ENCODE measurements around the gene HP1BP3. TPM values are rescaled to one million over a fixed set of nuclear protein-coding genes. Genes with fewer than 3 reads are reported as not detected.
A peak's percentile ranks its signal among the peaks of the same experiment; 100 is the strongest.
"Not testable (repeated sequence)": the region's sequence is repeated elsewhere in the genome, so short reads cannot be mapped to it uniquely, and the experiment has no call there.

HP1BP3 gene
- total RNA-seq, 6 experiments from 2014 or later: 171 to 207 (median 200) TPM

DNA sequence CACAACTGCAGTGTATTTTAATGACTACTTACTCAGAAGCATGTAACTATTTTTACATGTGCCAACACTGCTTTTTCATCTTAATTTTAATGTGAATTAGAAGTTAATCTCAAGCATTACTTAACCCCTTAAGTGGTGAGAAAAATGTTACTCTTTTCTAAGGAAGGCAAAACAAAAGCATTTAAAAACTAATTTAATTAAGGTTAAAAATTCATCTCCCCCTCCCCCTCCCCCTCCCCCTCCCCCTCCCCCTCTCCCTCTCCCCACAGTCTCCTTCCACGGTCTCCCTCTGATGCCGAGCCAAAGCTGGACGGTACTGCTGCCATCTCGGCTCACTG, 27.4 kb upstream of the HP1BP3 start:
- H3K36me3 Mint-ChIP-seq (ENCODE audit: low read depth): peaks cover 11% of the 10 kb centered on the region
- H3K27me3 Mint-ChIP-seq (ENCODE audit: insufficient read depth): peaks cover 2% of the 10 kb centered on the region; the same call in 1 of the 2 replicates
- no peak for DNase-seq
- peaks cover 6% of the 10 kb centered on the region; the same call in 1 of the 2 replicates for H3K4me1 Mint-ChIP-seq (ENCODE audit: low read depth)
- H3K9me3 Mint-ChIP-seq: no peaks in the 10 kb centered on the region
- TF ChIP-seq, protein P1, sequence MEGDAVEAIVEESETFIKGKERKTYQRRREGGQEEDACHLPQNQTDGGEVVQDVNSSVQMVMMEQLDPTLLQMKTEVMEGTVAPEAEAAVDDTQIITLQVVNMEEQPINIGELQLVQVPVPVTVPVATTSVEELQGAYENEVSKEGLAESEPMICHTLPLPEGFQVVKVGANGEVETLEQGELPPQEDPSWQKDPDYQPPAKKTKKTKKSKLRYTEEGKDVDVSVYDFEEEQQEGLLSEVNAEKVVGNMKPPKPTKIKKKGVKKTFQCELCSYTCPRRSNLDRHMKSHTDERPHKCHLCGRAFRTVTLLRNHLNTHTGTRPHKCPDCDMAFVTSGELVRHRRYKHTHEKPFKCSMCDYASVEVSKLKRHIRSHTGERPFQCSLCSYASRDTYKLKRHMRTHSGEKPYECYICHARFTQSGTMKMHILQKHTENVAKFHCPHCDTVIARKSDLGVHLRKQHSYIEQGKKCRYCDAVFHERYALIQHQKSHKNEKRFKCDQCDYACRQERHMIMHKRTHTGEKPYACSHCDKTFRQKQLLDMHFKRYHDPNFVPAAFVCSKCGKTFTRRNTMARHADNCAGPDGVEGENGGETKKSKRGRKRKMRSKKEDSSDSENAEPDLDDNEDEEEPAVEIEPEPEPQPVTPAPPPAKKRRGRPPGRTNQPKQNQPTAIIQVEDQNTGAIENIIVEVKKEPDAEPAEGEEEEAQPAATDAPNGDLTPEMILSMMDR (IDR thresholded peaks at IDR 0.05): no peak
- H3K27ac Mint-ChIP-seq: no peak overlapping the region
- no peak overlapping the region for H3K4me3 Mint-ChIP-seq

DNA sequence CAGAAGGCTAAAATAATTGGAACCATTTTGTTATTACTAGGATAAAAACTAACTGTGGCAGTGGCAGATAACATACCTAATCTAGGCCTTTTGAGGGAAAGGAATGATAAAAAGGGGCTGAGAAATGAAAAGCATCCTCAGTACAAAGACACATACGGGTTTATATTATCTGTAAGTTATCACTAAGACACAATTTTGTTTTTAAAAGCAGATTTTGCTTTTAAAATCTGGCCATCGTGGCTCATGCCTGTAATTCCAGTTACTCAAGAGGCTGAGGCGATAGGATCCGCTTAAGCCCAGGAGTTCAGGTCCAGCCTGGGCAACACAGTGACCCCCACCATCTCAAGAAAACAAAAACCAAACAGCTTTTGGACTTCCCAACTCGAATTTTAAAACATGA, 24.8 kb upstream of the HP1BP3 start:
- TF ChIP-seq, protein P1 (IDR thresholded peaks at IDR 0.05): no peak
- peaks cover 6% of the 10 kb centered on the region; the same call in 1 of the 2 replicates for H3K4me1 Mint-ChIP-seq (ENCODE audit: low read depth)
- H3K4me3 Mint-ChIP-seq: no peak overlapping the region
- DNase-seq: no peak
- H3K9me3 Mint-ChIP-seq: no peaks in the 10 kb centered on the region
- no peak overlapping the region for H3K27ac Mint-ChIP-seq
- H3K36me3 Mint-ChIP-seq (ENCODE audit: low read depth): peaks cover 16% of the 10 kb centered on the region
- H3K27me3 Mint-ChIP-seq (ENCODE audit: insufficient read depth): no peaks in the 10 kb centered on the region; the same call in 1 of the 2 replicates

DNA sequence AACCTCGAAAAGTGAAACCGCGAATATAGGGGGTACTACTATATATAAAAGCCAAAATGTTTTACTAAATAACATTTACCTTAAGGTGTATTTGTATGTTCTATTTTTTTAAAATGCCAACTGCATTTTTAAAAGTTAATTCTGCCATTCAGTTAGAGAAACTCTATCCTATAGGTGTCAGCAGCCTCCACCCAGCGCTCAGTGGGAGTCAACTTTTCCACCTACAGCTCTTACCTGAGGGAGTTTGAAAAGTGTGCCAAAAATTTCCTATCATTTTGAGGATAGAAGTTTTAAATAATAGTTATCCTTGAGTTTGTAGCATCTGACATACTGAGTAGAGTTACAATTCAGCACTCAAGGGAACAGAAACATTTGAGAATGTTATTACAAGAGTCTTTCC, 6.1 kb upstream of the HP1BP3 start:
- no peaks in the 10 kb centered on the region for H3K36me3 Mint-ChIP-seq (ENCODE audit: low read depth)
- peaks cover 13% of the 10 kb centered on the region for H3K4me1 Mint-ChIP-seq (ENCODE audit: low read depth)
- H3K27me3 Mint-ChIP-seq (ENCODE audit: insufficient read depth): peaks cover 7% of the 10 kb centered on the region
- H3K9me3 Mint-ChIP-seq: no peaks in the 10 kb centered on the region
- DNase-seq: no peak
- TF ChIP-seq, protein P1 (IDR thresholded peaks at IDR 0.05): no peak
- no peak overlapping the region for H3K4me3 Mint-ChIP-seq
- no peak overlapping the region for H3K27ac Mint-ChIP-seq

DNA sequence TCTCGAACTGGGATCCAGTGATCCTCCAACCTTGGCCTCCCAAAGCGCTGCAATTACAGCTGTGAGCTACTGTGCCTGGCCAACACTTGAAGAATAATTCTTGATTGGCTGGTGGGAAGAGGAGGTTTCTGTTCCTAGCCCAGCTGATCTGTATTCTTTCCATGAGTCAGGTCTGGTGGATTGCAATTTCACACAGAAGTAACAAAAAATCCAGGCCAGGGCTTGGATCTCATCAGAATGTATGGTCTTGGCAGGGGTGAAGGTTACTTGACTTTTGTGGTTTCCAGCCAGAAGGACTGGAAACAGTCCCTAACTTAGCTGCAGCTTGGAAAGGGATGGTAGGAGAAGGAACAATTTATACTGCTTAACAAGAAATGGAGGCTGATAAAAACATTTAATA, 5.1 kb upstream of the HP1BP3 start:
- DNase-seq: peak; percentile 74
- Mint-ChIP-seq H3K4me1 (ENCODE audit: low read depth) (peaks cover 20% of the 10 kb centered on the region), H3K4me3 (no peak overlapping the region), H3K27me3 (ENCODE audit: insufficient read depth) (peaks cover 8% of the 10 kb centered on the region), H3K9me3 (no peaks in the 10 kb centered on the region), H3K36me3 (ENCODE audit: low read depth) (no peaks in the 10 kb centered on the region), H3K27ac (peak overlapping the region; percentile 35)
- TF ChIP-seq, protein P1 (IDR thresholded peaks at IDR 0.05): no peak

DNA sequence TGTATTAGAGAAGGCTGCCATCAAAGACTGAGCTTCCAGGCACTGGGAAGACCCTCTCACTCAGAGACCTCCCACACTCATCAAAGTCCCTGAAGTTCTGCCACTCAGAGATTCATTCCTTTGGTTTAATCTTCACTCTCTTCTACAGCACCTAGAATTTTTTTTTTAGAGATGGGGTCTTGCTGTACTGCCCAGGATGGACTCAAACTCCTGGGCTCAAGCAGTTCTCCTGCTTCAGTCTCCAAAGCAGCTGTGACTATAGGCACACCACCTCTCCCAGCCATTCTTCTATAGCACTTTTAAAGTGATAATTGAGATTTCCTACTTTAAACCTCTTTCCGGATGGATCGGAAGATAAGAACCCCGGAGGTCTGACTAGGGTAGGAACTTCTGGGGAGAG, 3.7 kb upstream of the HP1BP3 start:
- H3K36me3 Mint-ChIP-seq (ENCODE audit: low read depth): peaks cover 5% of the 10 kb centered on the region
- TF ChIP-seq, protein P1 (IDR thresholded peaks at IDR 0.05): no peak
- no peaks in the 10 kb centered on the region for H3K9me3 Mint-ChIP-seq
- no peak overlapping the region for H3K27ac Mint-ChIP-seq
- H3K27me3 Mint-ChIP-seq (ENCODE audit: insufficient read depth): peaks cover 13% of the 10 kb centered on the region
- no peak overlapping the region for H3K4me3 Mint-ChIP-seq
- no peak for DNase-seq
- H3K4me1 Mint-ChIP-seq (ENCODE audit: low read depth): peaks cover 20% of the 10 kb centered on the region

DNA sequence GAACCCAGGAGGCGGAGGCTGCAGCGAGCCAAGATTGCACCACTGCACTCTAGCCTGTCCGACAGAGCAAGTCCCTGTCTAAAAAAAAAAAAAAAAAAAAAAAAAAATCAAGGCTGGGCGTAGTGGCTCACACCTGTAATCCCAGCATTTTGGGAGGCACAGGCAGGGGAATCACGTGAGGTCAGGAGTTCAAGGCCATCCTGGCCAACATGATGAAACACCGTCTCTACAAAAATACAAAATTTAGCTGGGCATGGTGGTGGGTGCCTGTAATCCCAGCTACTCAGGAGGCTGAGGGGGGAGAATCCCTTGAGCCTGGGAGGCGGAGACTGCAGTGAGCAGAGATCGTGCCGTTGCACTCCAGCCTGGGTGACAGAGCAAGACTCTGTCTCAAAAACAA, 2.5 kb upstream of the HP1BP3 start:
- H3K36me3 Mint-ChIP-seq (ENCODE audit: low read depth); H3K4me3 Mint-ChIP-seq; DNase-seq; H3K9me3 Mint-ChIP-seq; H3K27ac Mint-ChIP-seq: not testable (repeated sequence)
- Mint-ChIP-seq H3K4me1 (ENCODE audit: low read depth) (peaks cover 28% of the 10 kb centered on the region), H3K27me3 (ENCODE audit: insufficient read depth) (peaks cover 14% of the 10 kb centered on the region)
